GM12892 (cell line): ENCODE measurements around the gene CARM1.

Source experiments
- POLR2A ChIP-seq: IDR thresholded peaks from 2 replicates; pipeline ENCODE4 v1.6.1; 2011; ENCODE audit warnings: low read depth, low read length, control low read depth
- POLR2AphosphoS5 ChIP-seq: IDR thresholded peaks from 2 replicates; pipeline ENCODE4 v1.6.1; 2011; ENCODE audit warnings: low read depth, low read length, control low read depth
- TAF1 ChIP-seq: IDR thresholded peaks from 2 replicates; pipeline ENCODE4 v1.6.1; 2011; ENCODE audit warnings: low read depth, mild to moderate bottlenecking, control low read depth, low read length, borderline replicate concordance

- TF ChIP-seq POLR2AphosphoS5 (no peak), POLR2A (no peak), TAF1 (no peak)
These were observed 92.5 kb downstream of the CARM1 start for GRCh38 chr19:10963865-10964264.
